Cardiac fibroblast (primary cell): ENCODE data around the gene MAPKAPK2.
"Not testable (repeated sequence)": the region's sequence is repeated elsewhere in the genome, so short reads cannot be mapped to it uniquely, and the experiment has no call there.

Experiments
- DNase-seq, 2 donors: peaks; one replicate each; pipeline versions ENCODE4 v3.0.0 to v3.0.0-alpha.2; 2010; ENCODE audit warnings: low read depth in 2 of 2
- H3K4me3 ChIP-seq, 2 donors: replicated peaks in 1 of 2; 1 replicate in 1 of 2; 2 replicates in 1 of 2; pipeline ENCODE4 v1.5.1; 2011; ENCODE audit warnings: low read depth in 2 of 2, low read length in 2 of 2, mild to moderate bottlenecking in 2 of 2, moderate library complexity in 1 of 2
- TF ChIP-seq, protein P1 (sequence below): IDR thresholded peaks from one replicate; pipeline ENCODE4 v1.5.1; 2011; ENCODE audit warnings: low read depth, mild to moderate bottlenecking, low read length, inconsistent platforms

MAPKAPK2 gene

DNA sequence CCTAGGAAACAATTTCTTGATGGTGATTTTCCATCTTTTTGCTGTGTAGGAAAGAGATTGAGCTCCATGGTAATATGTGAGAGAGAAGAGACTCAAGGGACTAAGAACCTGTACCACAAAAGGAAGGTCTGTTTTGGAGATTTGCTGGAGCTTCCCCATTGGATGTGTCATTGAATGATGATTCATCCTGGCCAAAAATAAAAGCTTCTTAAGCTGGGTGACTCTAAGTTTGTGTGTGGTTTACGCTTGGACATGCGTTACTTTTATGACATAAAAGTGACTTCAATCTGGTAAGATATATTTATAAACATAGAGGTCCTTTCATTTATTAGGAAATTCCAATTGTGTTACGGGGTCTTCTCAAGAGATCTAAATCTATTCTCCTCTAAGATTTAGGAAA, 68.4 kb downstream of the MAPKAPK2 start:
- DNase-seq = peak in 1 of 2 donors; percentile 65

DNA sequence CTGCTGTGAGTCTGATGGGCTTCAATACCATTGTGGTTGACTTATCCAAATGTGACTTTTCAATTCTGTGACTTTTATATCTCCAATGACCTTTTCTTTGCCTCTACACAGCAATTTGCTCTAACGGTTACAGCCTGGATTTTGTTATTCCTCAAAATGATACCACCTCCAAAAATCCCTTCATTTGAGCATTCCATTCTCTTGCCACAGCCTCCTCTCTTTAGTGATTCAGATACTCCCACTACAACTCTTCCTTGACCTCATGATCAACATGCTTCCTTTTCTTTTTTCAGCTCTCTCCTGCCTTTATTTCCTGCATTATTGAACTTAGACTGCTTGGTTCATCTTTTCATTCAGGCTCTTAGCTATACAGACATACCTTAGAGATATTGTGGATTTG, 69.3 kb downstream of the MAPKAPK2 start:
- peak; percentile 48 to 64 for DNase-seq
- TF ChIP-seq, protein P1, sequence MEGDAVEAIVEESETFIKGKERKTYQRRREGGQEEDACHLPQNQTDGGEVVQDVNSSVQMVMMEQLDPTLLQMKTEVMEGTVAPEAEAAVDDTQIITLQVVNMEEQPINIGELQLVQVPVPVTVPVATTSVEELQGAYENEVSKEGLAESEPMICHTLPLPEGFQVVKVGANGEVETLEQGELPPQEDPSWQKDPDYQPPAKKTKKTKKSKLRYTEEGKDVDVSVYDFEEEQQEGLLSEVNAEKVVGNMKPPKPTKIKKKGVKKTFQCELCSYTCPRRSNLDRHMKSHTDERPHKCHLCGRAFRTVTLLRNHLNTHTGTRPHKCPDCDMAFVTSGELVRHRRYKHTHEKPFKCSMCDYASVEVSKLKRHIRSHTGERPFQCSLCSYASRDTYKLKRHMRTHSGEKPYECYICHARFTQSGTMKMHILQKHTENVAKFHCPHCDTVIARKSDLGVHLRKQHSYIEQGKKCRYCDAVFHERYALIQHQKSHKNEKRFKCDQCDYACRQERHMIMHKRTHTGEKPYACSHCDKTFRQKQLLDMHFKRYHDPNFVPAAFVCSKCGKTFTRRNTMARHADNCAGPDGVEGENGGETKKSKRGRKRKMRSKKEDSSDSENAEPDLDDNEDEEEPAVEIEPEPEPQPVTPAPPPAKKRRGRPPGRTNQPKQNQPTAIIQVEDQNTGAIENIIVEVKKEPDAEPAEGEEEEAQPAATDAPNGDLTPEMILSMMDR = no peak
- H3K4me3 ChIP-seq = no peak overlapping the region

More for the DNA sequence above, 68.4 kb downstream of the MAPKAPK2 start:
- no peak overlapping the region for H3K4me3 ChIP-seq
- TF ChIP-seq, protein P1 = no peak

DNA sequence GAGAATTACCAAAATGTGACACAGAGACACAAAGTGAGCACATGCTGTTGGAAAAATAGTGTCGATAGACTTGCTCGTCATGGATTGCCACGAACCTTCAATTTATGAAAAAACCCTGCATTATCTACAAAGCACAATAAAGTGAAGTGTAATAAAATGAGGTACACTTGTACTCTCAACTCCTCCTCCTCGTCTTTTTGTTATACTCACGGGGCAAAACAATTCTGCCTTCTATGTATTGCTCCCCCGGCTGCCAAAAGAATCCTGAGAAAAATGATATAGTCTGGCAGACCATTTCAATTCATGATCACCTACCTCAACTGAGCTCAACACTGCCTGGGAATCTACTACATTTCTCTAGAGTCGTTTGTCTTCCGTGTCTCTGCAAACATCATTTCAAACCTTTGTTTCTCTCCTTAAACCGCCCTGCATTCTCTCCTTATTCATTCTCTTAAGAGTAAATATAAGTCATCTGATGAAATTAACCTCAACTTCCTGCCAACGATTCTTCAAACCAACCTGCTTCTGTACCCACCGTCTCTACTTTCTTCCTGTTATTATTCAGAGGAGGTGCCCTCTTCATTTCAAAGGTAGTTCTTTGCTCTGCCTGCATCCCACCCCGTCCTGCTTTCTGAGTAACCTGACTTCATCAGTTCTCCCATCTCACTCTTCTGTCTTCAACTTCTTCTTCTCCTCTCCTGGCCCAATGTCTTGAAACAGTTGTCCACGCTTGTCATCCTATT, 73.0 kb downstream of the MAPKAPK2 start:
- TF ChIP-seq, protein P1 = no peak
- H3K4me3 ChIP-seq = no peak overlapping the region
- DNase-seq = no peak

DNA sequence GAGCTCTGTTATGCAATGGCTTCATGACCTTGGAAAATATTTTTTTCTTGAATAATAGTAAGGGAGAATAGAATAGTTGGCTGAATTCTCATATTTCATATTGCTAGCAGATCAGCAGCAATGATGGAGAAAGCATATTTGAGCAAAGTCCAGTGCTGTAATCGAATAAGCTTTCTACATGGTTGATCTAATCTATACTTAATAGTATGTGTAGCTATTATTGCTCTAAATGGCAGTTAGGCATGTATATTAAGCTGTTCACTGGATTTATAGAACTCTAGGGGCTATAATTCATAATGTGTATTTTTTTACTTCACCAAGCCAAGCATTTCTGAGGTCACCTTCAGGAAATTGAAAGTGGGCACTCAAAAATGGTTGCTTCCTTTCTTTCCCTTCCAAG, 75.9 kb downstream of the MAPKAPK2 start:
- TF ChIP-seq, protein P1 = no peak
- DNase-seq = no peak
- no peak overlapping the region for H3K4me3 ChIP-seq

DNA sequence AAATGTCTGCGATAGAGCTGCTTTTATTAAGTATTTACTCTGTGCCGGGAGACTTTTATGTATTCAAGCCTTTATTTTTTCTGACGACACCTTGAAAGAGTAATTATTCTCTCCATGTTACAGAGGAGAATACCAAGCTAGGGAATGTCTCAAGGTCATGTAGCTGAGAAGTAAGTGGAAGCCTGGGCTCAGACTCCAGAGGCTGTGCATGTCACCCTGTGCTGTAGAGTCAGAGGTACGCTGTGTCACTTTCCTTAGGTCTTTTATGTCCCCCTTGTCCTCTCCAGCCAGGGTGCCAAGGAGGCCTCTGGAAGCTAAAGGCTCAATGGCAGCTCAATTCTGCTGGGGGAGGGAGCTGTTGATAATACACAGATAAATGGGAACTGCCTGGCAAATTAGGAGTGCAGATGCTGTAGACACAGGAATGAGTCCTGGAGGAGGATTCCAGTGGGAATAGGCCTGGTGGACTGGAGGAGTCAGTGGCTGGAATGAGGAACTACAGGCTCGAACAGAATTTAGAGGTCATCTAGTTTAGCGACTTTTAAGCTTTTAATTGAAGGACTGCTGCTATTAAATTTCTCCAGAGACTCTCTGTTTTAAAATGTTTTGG, 76.6 kb downstream of the MAPKAPK2 start:
- H3K4me3 ChIP-seq = no peak overlapping the region
- TF ChIP-seq, protein P1 = peak; percentile 18
- DNase-seq = peak in 1 of 2 donors; percentile 34

DNA sequence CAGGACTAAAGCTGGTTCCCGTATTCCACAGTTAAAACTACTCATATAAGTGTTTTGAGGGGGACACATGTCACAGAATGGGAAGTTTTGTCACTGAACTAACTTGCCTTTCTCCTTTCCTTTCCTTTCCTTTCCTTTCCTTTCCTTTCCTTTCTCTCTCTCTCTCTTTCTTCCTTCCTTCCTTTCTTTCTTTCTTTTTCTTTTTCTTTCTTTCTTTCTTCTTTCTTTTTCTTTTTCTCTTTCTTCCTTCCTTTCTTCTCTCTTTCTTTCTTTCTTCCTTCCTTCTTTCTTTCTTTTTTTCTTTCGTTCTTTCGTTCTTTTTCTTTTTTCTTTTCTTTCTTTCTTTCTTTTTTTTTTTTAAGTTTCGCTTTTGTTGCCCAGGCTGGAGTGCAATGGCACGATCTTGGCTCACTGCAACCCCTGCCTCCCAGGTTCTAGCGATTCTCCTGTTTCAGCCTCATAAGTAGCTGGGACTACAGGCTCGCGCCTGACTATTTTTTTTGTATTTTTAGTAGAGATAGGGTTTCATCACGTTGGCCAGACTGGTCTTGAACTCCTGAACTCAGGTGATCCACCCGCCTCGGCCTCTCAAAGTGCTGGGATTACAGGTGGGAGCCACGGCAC, 78.1 kb downstream of the MAPKAPK2 start:
- not testable (repeated sequence) for H3K4me3 ChIP-seq, DNase-seq

DNA sequence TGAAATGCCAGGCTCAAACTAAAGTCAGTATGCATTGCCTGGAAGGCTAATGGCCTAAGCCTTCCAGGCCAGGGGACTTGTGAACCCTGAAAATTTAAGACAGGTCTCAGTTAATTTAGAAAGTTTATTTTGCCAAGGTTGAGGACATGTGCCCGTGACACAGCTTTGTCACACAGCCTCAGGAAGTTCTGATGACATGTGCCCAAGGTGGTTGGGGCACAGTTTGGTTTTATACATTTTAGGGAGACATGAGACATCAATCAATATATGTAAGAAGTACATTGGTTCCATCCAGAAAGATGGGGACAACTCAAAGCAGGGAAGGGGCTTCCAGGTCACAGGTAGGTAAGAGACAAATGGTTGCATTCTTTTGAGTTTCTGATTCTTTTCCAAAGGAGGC, 81.1 kb downstream of the MAPKAPK2 start:
- H3K4me3 ChIP-seq, DNase-seq: not testable (repeated sequence)
